Stimulated activated CD8-positive, alpha-beta memory T cell treated with anti-CD3 and anti-CD28 coated beads, Interleukin-4, amount 100 ng/mL, for 4 hours (primary cell): ENCODE results near the gene TRAF5.
"Not testable (repeated sequence)": the region's sequence is repeated elsewhere in the genome, so short reads cannot be mapped to it uniquely, and the experiment has no call there.

Source experiments
- DNase-seq, 2 donors: peaks; one replicate each; pipeline ENCODE4 v3.0.0-alpha.2; 2020; ENCODE audit warnings: low read depth in 2 of 2, low spot score in 1 of 2

TRAF5 gene

DNA sequence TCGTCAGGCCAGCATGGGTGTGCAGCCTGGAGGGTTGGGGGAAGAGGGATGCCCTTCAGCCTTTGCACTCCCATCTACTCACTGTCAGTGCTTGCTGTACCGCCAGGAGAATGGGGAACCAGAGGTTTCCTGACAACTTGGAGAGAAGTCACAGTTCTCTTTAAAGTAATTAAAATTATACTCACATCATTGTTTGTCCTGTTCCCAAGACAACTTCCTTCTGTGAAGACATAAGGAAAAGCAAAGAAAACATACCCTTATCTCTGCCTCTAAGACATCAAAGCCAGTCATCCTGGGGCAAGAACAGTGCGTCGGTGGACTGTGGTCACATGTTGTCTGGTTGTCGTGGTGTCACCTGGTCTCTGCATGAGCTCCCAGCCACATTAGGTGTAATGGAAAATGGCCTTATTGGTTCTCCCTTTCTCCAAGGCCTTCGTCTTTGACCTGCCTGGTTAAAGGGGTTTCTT, 17.6 kb downstream of the TRAF5 start:
- DNase-seq, result no peak

DNA sequence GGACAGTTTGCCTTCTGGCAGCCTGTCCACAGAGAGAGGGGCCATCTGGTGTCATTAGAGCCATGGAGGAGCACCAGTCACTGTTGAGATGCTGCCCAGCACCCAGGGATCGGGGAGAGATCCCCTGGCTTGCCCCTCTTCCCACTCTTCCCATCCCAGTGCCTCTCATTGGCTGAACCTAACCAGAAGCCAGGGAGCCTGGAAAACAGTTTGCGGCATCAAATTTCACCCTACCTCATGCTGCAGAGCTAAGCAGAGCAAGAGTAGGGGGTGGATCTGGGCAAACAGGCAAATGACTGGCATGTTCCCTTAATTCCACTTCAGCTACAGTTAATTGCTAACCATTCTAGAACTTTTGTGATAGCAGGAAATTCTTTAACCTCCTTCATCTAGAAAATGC, 19.1 kb downstream of the TRAF5 start:
- no peak for DNase-seq

DNA sequence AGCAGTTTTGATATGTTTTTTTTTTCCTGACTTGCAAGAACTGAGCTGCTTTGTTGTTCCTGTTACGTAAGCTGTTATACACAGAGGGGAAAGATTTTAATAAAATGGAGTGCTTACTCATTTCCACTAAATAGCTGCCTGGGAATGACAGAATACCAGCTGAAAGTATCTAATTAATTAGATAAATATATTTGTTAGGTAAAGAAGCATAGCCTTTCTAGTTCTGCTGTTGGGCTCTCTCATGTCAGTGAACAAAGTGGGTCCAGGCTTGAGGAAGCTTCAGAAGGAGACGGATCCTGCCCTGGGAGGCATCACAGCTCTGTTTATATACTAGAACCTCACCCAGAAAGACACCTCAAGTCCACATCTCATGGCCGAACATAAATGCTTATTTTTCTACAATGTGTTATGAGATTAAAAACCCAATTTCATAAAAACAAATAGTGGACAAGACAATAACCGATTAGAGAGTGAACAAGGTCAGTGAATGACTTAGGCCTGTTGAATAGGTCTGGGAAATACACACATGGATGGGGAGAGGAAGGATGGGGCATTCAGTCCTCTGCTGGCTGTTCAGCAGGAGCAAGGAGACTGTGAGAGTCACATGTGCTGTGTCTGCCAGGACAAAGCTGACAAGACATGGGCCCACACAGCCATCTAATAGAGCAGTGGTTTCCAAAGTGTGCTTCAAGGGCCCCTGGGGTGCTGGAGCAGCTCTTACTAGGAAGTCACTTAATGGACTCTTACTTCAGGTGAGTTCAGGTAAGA, 20.6 kb downstream of the TRAF5 start:
- DNase-seq, result no peak

DNA sequence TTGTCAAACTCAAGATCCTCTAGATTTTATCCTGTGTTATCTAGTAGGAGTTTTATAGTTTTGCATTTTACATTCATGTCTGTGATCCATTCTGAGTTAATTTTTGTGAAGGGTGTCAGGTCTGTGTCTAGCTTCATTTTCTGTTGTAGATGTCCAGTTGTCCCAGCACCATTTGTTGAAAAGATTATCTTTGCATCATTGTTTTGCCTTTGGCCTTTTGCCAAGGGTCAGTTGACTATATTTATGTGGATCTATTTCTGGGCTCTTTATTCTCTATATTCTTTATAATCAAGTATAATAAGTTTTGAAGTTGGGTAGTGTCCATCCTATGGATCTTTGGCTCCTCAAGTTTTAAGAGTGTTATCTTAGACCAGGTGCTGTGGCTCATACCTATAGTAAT, 21.9 kb downstream of the TRAF5 start:
- DNase-seq, result no peak

DNA sequence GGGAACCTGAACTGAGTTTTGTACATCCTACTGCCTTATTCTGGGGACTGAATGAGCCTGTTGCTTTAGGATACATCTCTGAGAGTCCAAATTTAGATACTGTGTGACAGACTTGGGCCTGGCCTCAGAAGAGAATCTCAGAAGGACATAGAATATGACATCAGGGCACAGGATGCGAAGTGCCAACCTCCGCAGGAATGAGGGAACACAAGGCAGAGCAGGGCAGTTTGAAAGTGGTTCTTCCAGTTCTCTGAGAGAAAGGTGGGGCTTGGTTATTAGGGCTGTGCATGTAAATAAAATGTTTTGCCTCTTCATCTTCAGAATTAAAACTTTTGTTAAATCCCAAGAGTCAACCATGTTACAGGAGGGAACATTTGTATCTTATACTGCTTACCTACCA, 23.1 kb downstream of the TRAF5 start:
- DNase-seq, result no peak

DNA sequence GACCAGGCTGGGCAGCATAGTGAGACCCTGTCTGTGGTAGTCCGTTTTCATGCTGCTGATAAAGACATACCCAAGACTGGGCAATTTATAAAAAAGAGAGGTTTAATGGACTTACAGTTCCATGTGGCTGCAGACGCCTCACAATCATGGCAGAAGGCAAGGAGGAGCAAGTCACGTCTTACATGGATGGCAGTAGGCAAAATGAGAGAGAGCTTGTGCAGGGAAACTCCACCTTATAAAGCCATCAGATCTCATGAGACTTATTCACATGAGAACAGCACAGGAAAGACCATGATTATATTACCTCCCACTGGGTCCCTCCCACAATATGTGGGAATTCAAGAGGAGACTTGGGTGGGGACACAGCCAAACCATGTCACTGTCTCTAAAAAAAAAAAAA, 25.4 kb downstream of the TRAF5 start:
- DNase-seq, result not testable (repeated sequence)

DNA sequence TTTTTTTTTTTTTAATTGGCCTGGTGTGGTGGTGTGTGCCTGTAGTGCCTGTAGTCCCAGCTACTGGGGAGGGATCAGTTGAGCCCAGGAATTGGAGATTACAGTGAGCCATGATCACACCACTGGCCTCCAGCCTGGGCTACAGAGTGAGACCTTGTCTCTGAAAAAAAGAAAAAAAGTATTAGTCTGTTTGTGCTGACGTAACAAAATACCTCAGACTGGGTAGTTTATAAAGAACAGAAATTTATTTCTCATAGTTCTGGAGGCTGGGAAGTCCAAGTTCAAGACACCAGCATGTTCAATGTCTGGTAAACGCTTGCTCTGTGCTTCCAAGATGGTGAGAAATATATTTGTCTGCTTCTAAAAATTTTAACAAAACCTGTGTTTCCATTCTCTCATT, 25.8 kb downstream of the TRAF5 start:
- DNase-seq, result no peak

DNA sequence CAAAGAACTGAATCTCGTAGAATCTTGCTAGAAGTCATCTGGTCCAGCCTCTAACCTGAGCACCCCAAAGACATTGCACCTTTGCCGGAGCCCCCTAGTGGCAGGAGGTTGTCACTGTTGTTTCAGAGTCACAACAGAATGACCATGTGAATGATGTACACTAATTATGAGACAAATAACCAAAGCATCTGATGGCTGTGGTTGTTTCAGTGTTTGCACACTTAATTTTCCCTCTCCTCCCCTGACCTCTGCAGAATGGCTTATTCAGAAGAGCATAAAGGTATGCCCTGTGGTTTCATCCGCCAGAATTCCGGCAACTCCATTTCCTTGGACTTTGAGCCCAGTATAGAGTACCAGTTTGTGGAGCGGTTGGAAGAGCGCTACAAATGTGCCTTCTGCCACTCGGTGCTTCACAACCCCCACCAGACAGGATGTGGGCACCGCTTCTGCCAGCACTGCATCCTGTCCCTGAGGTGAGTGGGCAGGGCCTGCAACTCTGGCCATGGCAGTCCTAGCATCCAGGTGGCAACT, 26.4 kb downstream of the TRAF5 start:
- DNase-seq, result peak; percentile 27 to 33

DNA sequence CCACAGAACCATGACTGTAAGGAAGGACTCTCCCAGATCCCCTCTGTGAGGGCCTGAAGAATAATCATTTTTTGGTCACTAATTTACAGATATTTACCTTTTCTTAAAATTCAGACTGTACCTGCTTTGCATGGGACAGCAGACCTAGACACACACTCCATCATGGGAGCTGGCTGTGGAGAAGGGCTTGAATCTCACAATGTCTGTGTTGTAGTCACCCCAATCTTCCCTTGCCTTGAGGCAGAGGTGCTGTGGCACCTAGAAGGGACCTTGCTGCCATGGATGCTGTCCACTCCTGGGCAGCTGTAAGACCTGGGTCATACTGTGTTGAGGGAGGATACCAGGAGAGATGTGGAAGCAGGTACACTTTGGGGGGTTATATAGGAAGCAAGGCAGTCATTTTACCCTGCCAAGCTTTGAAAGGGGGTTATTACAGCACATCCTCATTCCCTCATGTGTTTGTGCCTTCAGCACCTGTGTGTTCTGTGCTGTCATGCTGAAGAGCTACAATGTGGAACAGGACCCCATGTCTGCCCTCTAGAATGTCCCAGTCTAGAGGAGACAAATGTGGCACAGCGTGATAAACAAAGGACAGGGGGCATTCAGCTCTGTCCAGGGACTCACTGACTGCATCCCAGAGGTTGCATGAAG, 27.1 kb downstream of the TRAF5 start:
- DNase-seq, result no peak

DNA sequence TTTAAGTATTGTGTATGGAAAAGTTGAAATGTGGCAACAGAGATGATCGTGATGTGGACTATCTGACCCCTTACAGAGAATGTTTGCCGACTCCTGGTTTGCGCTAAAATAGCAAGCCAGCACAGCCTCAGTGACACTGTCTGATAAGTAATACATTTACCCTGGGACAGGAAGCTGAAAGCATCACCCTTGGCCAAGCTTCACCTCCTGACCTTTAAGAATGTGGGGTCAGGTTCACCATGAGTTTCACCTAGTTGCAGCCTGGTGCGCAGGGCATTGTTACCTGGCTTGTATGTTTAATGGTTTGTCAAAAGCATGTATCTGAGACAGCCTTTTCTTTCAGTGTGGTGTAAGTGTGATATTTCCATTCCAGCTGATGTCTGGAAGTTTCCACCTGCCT, 29.2 kb downstream of the TRAF5 start:
- DNase-seq, result no peak

DNA sequence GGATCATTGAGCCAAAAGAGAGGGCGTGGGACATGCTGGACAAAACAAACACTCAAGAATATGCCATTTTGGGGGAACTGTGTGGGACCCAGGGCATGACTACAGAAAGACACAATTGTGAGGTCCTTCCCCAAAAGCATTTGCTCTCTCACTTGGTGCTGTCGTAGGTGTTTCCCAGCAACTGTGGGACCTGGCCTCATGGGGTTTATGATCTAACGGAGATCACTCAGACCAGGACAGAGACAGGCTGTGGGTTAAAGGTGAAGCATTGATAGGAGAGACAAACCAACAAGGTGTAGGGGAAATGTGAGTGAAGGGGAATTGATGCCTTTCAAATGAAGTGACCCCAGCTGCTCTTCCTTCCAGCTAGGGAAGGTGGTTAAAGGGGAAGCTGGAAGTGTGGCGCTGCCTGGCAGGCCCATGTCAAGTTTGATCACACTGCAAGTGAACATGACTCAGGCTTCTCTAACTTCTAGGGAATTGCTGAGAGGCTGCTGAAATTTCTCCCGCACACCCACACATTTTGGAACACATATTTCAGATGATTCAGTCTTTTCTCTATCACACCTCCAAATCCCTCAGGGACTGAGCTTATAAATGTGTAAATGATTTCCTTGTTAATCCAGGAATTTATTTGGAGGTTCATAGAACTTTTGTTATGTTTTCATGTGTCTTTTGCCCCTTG, 30.2 kb downstream of the TRAF5 start:
- no peak for DNase-seq

DNA sequence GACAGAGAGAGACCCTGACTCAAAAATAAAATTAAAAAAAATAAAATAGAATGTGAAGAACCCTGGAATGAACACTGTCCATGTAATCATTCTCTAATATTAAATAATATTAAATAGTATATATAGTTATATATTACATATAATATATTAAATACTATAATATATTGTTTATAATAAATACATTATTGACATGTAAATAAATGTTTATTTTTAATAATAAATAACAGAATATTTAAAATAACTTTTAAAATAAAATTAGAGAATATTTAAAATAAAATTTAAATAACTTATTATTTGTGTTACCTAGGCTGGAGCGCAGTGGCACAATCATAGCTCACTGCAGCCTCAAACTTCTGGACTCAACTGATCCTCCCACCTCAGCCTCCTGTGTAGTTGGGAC, 32.1 kb downstream of the TRAF5 start:
- DNase-seq, result no peak

DNA sequence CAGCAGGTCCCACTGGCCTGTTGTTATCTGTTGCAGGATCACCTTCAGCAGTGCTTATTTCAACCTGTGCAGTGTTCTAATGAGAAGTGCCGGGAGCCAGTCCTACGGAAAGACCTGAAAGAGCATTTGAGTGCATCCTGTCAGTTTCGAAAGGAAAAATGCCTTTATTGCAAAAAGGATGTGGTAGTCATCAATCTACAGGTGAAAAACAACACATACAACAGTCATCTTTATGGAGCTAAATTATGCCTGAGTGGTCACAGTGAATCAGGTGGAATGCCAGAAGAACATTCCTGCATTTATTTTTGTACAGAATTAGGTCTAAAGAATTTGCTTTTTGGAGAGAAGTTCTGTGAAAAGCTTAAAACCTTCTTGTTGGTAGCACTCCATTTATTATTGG, 33.2 kb downstream of the TRAF5 start:
- no peak for DNase-seq

DNA sequence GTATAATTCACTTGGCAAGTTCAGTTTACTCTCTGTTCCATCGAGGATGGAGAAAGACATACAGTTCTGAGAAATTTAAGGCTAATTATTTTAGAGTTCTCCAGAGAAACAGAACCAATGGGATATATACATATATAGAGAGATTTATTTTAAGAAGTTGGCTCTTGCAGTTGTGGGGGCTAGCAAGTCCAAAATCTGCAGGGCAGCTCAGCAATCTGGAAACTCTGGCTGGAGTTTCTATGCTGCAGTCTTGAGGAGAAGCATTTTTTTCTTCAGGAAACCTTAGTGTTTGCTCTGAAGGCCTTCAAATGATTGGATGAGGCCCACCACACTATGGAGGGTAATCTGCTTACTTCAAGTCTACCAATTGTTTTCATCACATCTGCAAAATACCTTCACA, 34.6 kb downstream of the TRAF5 start:
- DNase-seq, result no peak

DNA sequence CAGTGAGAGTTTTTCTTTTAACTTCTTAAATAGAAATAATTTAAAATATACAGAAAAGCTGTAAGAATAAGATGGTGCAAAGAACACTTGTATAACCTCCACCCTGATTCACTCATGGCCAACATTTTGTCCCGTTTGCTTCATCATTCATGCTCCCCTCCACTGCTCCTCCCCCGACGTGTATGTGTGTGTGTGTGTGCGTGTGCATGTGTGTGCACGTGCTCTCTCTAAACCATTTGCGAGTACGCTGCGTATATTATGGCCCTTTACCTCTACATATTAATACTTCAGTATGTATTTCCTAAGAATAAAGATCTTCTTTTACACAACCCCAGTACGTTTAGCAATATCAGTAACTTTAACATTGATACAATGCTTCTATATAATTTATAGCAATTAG, 43.0 kb downstream of the TRAF5 start:
- DNase-seq, result no peak

DNA sequence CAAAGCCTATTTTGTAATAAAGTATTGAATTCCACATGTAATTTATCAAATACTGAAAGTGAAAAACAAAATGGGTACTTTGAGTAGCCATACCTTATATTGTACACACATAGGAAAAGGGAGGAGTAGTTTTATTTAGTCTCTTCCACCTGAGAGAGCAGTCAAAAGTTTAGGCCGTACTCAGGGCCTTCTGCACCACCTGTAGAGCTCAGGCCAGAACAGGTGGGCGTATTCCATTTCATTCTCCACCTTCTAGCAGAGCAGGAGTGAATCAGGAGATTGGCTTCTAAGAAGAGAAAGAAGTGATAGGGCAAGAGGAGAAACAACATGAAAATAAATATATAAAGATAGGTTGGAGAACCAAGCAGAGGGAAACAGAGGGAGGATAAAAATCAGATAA, 44.0 kb downstream of the TRAF5 start:
- DNase-seq, result no peak

DNA sequence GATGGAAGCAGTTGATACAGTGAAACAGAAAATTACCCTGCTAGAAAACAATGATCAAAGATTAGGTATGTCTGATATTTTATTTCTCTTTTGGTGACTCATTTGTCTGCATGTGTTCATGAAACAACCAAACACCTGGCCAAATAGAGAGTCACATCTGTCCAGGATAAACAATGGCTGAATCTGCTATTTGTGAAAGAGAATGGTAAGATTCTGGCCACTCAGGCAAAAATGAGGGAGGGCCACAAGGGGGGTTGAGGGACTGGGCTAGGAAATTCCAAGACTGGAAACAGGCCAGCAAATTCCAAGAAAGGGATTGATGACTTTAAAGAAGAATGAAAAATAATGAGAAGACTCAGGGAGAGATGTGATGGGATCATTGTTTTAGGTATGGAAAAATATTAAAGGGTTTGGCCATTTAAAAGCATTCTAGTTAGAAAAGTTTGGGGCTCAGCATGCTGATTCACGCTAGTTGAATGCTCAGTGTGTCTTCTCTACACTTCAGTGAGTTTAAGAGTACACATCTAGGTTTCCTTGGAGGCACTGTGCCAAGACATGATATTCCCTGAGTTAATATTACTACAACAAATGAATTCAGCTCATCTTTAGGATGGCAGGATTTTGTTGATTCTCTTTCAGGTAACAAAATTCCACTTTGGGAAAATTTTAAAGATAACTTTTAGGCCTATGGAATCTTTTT, 44.9 kb downstream of the TRAF5 start:
- no peak for DNase-seq

DNA sequence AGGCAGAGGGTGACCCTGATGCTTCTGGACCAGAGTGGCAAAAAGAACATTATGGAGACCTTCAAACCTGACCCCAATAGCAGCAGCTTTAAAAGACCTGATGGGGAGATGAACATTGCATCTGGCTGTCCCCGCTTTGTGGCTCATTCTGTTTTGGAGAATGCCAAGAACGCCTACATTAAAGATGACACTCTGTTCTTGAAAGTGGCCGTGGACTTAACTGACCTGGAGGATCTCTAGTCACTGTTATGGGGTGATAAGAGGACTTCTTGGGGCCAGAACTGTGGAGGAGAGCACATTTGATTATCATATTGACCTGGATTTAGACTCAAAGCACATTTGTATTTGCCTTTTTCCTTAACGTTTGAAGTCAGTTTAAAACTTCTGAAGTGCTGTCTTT, 45.8 kb downstream of the TRAF5 start:
- no peak for DNase-seq

DNA sequence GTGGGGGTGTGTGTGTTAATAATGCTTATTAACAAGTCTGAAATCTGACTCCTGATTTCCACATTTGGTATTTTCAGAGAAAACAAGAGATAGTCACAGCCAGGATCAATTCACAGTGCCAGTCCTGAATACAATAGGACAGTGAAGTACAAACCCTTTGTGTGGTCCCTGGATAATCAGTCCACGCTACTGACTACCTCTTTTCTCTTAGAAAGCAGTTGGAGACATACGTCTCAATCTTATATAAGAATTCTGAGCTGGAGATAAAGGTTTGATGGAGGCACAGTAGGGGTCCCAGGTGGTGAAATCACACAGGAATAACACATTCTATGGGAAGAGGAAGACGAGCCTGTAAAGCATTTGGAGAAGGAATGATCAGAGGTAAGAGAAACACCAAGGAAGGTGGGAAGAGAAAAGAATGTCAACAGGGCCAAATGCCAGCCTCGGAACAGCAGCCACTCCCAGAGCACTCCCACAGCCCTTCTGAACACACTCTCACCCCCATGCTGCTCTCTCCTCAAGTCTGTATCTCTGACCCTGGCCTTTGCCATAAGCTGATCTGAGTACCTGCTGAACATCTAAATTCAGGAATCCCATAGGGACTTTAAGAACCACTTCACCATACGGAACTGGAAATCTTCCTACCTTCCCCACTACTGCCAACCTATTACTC, 48.6 kb downstream of the TRAF5 start:
- no peak for DNase-seq

DNA sequence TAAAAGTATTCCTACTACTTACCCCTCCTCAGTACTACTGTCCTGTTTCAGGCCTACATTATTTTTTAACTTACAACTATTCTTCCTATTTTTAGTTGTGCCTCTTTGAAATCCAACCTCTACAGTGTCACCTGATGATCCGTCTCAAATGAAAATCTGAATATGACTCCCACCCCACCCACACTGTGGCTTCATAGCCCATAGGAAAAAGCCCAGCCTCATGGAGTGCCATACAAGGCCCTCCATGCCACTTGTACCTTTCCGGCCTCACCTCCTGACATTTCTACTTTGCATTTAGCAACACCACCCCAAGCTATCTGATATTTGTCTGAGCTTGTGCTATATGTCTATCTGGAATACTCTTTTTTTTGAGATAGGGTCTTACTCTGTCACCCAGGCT, 49.3 kb downstream of the TRAF5 start:
- no peak for DNase-seq
